GM12874 (cell line): ENCODE data around the gene TFCP2.

ENCODE experiments used
- CTCF ChIP-seq: IDR thresholded peaks from 2 replicates; pipeline ENCODE4 v1.5.1; 2011; ENCODE audit warnings: low read depth, mild to moderate bottlenecking, control low read depth, low read length, moderate library complexity; ENCODE audit not compliant: insufficient read depth

TFCP2 gene

DNA sequence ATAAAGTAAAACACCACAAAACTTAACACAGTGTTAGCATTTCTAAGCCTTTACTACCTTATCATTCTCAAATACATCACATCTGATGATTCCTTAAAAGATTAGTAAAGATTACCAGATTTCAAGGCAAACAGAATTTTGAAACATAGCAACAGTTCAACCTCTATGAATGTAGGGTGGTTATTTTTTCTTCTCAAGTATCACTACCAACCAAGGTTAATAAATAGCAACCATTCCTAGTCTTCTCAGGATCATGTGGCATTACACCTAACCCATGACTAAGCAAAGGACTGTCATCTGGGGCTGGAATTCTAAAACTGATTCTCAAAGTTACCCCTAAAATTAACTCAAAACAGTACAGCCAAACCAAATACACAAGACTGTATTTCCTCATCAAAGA, 50.1 kb downstream of the TFCP2 start:
- TF ChIP-seq CTCF = no peak

DNA sequence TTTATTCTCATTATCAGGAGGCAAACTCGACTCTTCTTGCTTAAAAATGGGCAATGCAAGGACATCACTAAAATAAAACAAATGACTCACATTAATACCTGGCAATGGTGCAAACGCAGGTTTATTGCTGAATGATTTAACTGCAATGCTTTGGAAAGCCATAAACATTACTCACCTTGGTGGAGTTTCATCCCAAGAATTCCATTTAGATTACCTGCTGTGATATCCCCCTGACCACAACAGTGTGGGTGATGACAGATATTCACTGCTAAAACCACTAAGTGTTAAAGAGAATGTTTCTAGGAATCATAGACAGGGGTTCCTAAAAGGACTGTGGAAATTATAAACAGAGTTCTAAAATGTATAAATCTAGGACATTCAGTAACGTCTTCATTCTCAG, 54.2 kb downstream of the TFCP2 start:
- no peak for TF ChIP-seq CTCF

DNA sequence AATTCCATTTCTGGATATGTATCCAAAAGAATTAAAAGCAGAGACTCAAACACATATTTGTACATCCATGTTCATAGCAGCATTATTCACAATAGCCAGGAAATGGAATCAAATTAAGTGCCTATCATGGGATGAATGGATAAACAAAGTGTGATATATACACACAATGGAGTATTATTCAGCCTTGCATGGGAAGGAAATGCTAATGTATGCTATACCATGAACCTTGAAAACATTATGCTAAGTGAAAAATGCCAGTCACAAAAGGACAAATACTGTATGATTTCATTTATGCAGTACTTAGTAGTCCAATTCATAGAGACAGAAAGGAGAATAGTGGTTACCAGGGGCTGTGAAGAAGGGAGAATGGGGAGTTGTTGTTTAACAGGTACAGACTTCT, 57.4 kb downstream of the TFCP2 start:
- no peak for TF ChIP-seq CTCF

GRCh38 chr12:51108136-51108535, 64.8 kb downstream of the TFCP2 start:
- TF ChIP-seq CTCF = no peak

DNA sequence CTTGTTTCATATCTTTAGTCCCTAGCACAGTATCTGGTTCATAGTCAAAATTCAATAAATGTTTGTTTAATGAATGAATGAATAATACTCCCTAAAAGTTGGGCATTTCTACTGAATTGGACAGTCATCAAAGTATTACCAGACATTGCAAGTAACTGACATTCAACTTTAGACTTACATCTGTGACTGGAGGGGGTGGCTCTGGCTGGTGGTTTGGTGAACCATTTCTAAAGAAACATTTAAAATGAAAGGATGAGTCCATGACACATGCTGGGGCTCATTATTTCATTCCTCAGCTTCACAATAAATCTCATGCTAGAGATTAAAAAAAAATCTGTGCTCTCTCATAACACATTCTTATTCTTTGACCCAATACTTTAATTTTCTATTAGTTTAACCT, 69.0 kb downstream of the TFCP2 start:
- no peak for TF ChIP-seq CTCF

GRCh38 chr12:51098611-51099010, 74.3 kb downstream of the TFCP2 start:
- TF ChIP-seq CTCF = no peak

GRCh38 chr12:51090705-51091229, 82.2 kb downstream of the TFCP2 start:
- TF ChIP-seq CTCF = no peak

GRCh38 chr12:51087818-51088217, 85.1 kb downstream of the TFCP2 start:
- no peak for TF ChIP-seq CTCF
